H1 (cell line): ENCODE results near the gene SLC2A13. TPM values are rescaled to one million over a fixed set of nuclear protein-coding genes. Genes with fewer than 3 reads are reported as not detected.
"Not testable (repeated sequence)": the region's sequence is repeated elsewhere in the genome, so short reads cannot be mapped to it uniquely, and the experiment has no call there.

ENCODE experiments used
- CTCF ChIA-PET: fragments of 300-600 bp; sonication (Branson Sonifier 250); formaldehyde crosslinking; loops from one replicate; lab custom pipeline; 2021; ENCODE audit not compliant: partially characterized antibody; lab: Charles Lee
- POLR2A ChIA-PET: fragments of 300-600 bp; sonication (Branson Sonifier 250); formaldehyde crosslinking; loops from one replicate; lab custom pipeline; 2021; ENCODE audit warnings: inconsistent platforms; ENCODE audit not compliant: partially characterized antibody; lab: Charles Lee
- DNase-seq, 2 experiments: peaks; one replicate each; pipeline versions ENCODE4 v3.0.0 to v3.0.0-alpha.2; 2010 to 2022; ENCODE audit warnings: low spot score in 2 of 2, low read depth in 1 of 2, mixed read lengths in 1 of 2
- FAIRE-seq: peaks from 2 replicates; lab custom pipeline; 2011; peaks lifted over from hg19 to GRCh38; lab: Jason Lieb, UNC
- H2AFZ ChIP-seq: 2 replicates; pipeline ENCODE4 v1.8.1; 2012; ENCODE audit warnings: low read length, inconsistent platforms
- H2AK5ac ChIP-seq: 2 replicates; pipeline ENCODE4 v1.6.1; 2013; ENCODE audit warnings: low read depth, low read length
- H2BK120ac ChIP-seq: replicated peaks from 2 replicates; pipeline ENCODE3; 2013; ENCODE audit warnings: low read depth, low read length, inconsistent platforms
- H2BK12ac ChIP-seq: 2 replicates; pipeline ENCODE4 v1.6.1; 2013; ENCODE audit warnings: low read depth, low read length
- H2BK15ac ChIP-seq: 2 replicates; pipeline ENCODE4 v1.6.1; 2013; ENCODE audit warnings: low read length
- H2BK20ac ChIP-seq: 2 replicates; pipeline ENCODE4 v1.6.1; 2013; ENCODE audit warnings: low read length
- H2BK5ac ChIP-seq: 2 replicates; pipeline ENCODE4 v1.6.1; 2013; ENCODE audit warnings: low read depth, low read length
- H3K14ac ChIP-seq: 2 replicates; pipeline ENCODE4 v1.6.1; 2013; ENCODE audit warnings: inconsistent platforms; ENCODE audit not compliant: insufficient read length
- H3K18ac ChIP-seq: 2 replicates; pipeline ENCODE4 v1.6.1; 2013; ENCODE audit warnings: low read length; ENCODE audit errors: extremely low read depth
- H3K23ac ChIP-seq: 2 replicates; pipeline ENCODE4 v1.6.1; 2013; ENCODE audit warnings: inconsistent platforms; ENCODE audit not compliant: insufficient read length
- H3K23me2 ChIP-seq: 2 replicates; pipeline ENCODE4 v1.6.1; 2013; ENCODE audit warnings: low read depth, low read length
- H3K27ac ChIP-seq: 2 replicates; pipeline ENCODE4 v1.6.1; 2011; ENCODE audit warnings: low read depth, low read length, inconsistent platforms
- H3K27me3 ChIP-seq, 4 experiments: replicated peaks in 1 of 4; 1 replicate in 1 of 4; 2 replicates in 3 of 4; pipeline versions ENCODE4 v1.6.1 to v1.8.1; 2011 to 2013; ENCODE audit warnings: low read length in 3 of 4, mild to moderate bottlenecking in 3 of 4, inconsistent platforms in 2 of 4, mixed read lengths in 2 of 4, moderate library complexity in 1 of 4; ENCODE audit not compliant: control insufficient read depth in 3 of 4, insufficient read depth in 3 of 4; ENCODE audit errors: extremely low read depth in 1 of 4
- H3K36me3 ChIP-seq, 4 experiments: 2 replicates each; pipeline versions ENCODE4 v1.6.1 to v1.8.1; 2011 to 2013; ENCODE audit warnings: mild to moderate bottlenecking in 4 of 4, low read length in 3 of 4, moderate library complexity in 2 of 4, control low read depth in 1 of 4, inconsistent platforms in 1 of 4; ENCODE audit not compliant: insufficient read depth in 4 of 4, control insufficient read depth in 2 of 4
- H3K4ac ChIP-seq: replicated peaks from 2 replicates; pipeline ENCODE3; 2013; ENCODE audit warnings: low read length, low read depth, mixed read lengths, inconsistent platforms; ENCODE audit not compliant: insufficient read length
- H3K4me1 ChIP-seq, 4 experiments: replicated peaks in 1 of 4; 1 replicate in 1 of 4; 2 replicates in 3 of 4; pipeline versions ENCODE4 v1.6.1 to v1.8.1; 2011 to 2013; ENCODE audit warnings: low read length in 3 of 4, inconsistent platforms in 2 of 4, mixed read lengths in 1 of 4; ENCODE audit not compliant: insufficient read depth in 4 of 4, control insufficient read depth in 3 of 4
- H3K4me2 ChIP-seq, 2 experiments: 2 replicates each; pipeline versions ENCODE4 v1.6.1 to v1.8.1; 2011 to 2013; ENCODE audit warnings: low read depth in 2 of 2, low read length in 2 of 2, control low read depth in 1 of 2, inconsistent platforms in 1 of 2, mild to moderate bottlenecking in 1 of 2; ENCODE audit not compliant: insufficient read depth in 1 of 2
- H3K4me3 ChIP-seq, 4 experiments: fragments of 200-600, 300-600 bp in 1 of 4; sonication (generic), shearing (Covaris generic), sonication (Bioruptor Twin) in 1 of 4; 2 replicates each; pipeline versions ENCODE4 v1.5.1 to v1.8.1; 2011 to 2016; ENCODE audit warnings: low read length in 4 of 4, low read depth in 3 of 4, control low read depth in 2 of 4, inconsistent platforms in 2 of 4, mild to moderate bottlenecking in 2 of 4, mixed read lengths in 1 of 4, moderate library complexity in 1 of 4; ENCODE audit not compliant: insufficient read depth in 2 of 4; ENCODE audit errors: extremely low read depth in 1 of 4
- H3K56ac ChIP-seq: replicated peaks from 2 replicates; pipeline ENCODE3; 2013; ENCODE audit warnings: low read depth, mild to moderate bottlenecking, mixed read lengths, low read length, inconsistent platforms; ENCODE audit not compliant: insufficient read length
- H3K79me1 ChIP-seq: 2 replicates; pipeline ENCODE4 v1.6.1; 2013; ENCODE audit warnings: low read depth, low read length, control low read depth
- H3K79me2 ChIP-seq, 2 experiments: 2 replicates each; pipeline versions ENCODE4 v1.6.1 to v1.8.1; 2012 to 2013; ENCODE audit warnings: low read length in 2 of 2, mild to moderate bottlenecking in 2 of 2, inconsistent platforms in 1 of 2; ENCODE audit not compliant: insufficient read depth in 2 of 2, control insufficient read depth in 1 of 2
- H3K9ac ChIP-seq, 4 experiments: replicated peaks in 1 of 4; 1 replicate in 1 of 4; 2 replicates in 3 of 4; pipeline versions ENCODE4 v1.6.1 to v1.8.1; 2011 to 2013; ENCODE audit warnings: low read depth in 3 of 4, low read length in 3 of 4, control low read depth in 2 of 4, mild to moderate bottlenecking in 2 of 4, moderate library complexity in 2 of 4, inconsistent platforms in 1 of 4; ENCODE audit errors: extremely low read depth in 1 of 4
- H3K9me3 ChIP-seq, 2 experiments: 2 replicates each; pipeline versions ENCODE4 v1.6.1 to v1.8.1; 2012 to 2013; ENCODE audit warnings: mild to moderate bottlenecking in 2 of 2, moderate library complexity in 2 of 2, control low read depth in 1 of 2, inconsistent platforms in 1 of 2, low read depth in 1 of 2, low read length in 1 of 2, mixed read lengths in 1 of 2; ENCODE audit not compliant: insufficient read depth in 2 of 2
- H4K20me1 ChIP-seq, 2 experiments: replicated peaks in 1 of 2; 2 replicates each; pipeline versions ENCODE3 to v1.8.1; 2011 to 2013; ENCODE audit warnings: inconsistent platforms in 2 of 2, low read length in 2 of 2, mild to moderate bottlenecking in 1 of 2; ENCODE audit not compliant: insufficient read depth in 2 of 2, control insufficient read depth in 1 of 2
- H4K5ac ChIP-seq: 2 replicates; pipeline ENCODE4 v1.6.1; 2013; ENCODE audit warnings: low read length, low read depth, mixed read lengths, inconsistent platforms; ENCODE audit not compliant: insufficient read length
- H4K8ac ChIP-seq: 2 replicates; pipeline ENCODE4 v1.8.0; 2013; ENCODE audit warnings: mild to moderate bottlenecking, moderate library complexity, low read length, inconsistent platforms; ENCODE audit not compliant: insufficient read depth; ENCODE audit errors: extremely low read depth
- H4K91ac ChIP-seq: replicated peaks from 2 replicates; pipeline ENCODE3; 2013; ENCODE audit warnings: low read length, mixed read lengths, inconsistent platforms; ENCODE audit not compliant: insufficient read length
- WGBS, 2 experiments: shearing (Covaris generic) in 1 of 2; methylation state at CpG; one replicate each; pipeline versions ENCODE4 v1.1.6 to v1.1.7; 2013 to 2015; ENCODE audit warnings: low lambda C conversion rate in 2 of 2, mixed read lengths in 2 of 2, inconsistent platforms in 1 of 2, low coverage in 1 of 2, missing lambda C conversion rate in 1 of 2; ENCODE audit not compliant: insufficient replicate concordance in 2 of 2, insufficient coverage in 1 of 2, insufficient read length in 1 of 2; ENCODE audit errors: extremely low coverage in 1 of 2, missing lambda C conversion rate in 1 of 2; 5-methylcytosine and 5-hydroxymethylcytosine counted together
- polyA plus RNA-seq, 7 experiments: library from polyadenylated mRNA; depleted of rRNA in 3 of 7; stranded (reverse) in 5 of 7; unstranded in 2 of 7; fragments of >200 nt in 5 of 7; fragments of 200-250 nt in 2 of 7; gene quantifications; 1 replicate in 5 of 7; 2 replicates in 1 of 7; 4 replicates in 1 of 7; pipeline versions ENCODE4 v1.2.1 to v1.2.3, GENCODE V29; 2011 to 2013; ENCODE audit warnings: missing spikeins in 2 of 7, mixed read lengths in 2 of 7
- total RNA-seq: library from RNA; stranded (reverse); fragmentation: NEBNext Ultra II Directional; extraction: Animal tissue kit (Norgen Biotek cat#: 25700); gene quantifications from 2 replicates; pipeline ENCODE4 v1.2.1, GENCODE V29; 2021

The SLC2A13 gene
- total and polyA plus RNA-seq, 2 of the 8 experiments (the other 6 are each of a cell fraction or from before 2014, with no cell fraction given), result 2.8 to 9.6 TPM

DNA sequence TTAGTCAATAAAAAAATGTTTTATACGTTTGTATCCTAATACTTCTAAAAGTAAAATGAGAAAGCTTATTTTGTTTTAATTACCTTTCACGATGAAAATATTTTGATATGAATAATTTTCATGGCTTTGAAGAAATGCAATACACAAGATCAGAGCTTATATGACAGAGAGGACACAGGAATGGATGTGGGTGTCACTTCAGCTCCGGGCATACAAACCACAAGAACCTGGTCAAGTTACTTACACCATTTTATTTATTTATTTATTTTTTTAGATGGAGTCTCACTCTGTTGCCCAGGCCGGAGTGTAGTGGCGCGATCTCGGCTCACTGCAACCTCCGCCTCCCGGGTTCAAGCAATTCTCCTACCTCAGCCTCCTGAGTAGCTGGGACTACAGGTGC lies 74.9 kb downstream of the SLC2A13 start:
- H3K9ac ChIP-seq, H4K8ac ChIP-seq, FAIRE-seq, H3K27me3 ChIP-seq, H3K9me3 ChIP-seq, H4K5ac ChIP-seq, H3K23me2 ChIP-seq, H2AK5ac ChIP-seq, H2AFZ ChIP-seq, H4K20me1 ChIP-seq, H3K14ac ChIP-seq, H3K79me2 ChIP-seq, H4K91ac ChIP-seq, H3K4me3 ChIP-seq, H2BK15ac ChIP-seq, H2BK20ac ChIP-seq, POLR2A ChIA-PET, H3K4ac ChIP-seq, H3K79me1 ChIP-seq, DNase-seq, H3K23ac ChIP-seq, H2BK5ac ChIP-seq, H2BK120ac ChIP-seq, H3K36me3 ChIP-seq, H3K18ac ChIP-seq, H3K4me2 ChIP-seq, H2BK12ac ChIP-seq, H3K56ac ChIP-seq, H3K27ac ChIP-seq: not testable (repeated sequence)
- H3K4me1 ChIP-seq, result peaks cover 0 to 18% (median 12%) of the 10 kb centered on the region in 4 experiments; a peak in 6 of 7 replicates
- CTCF ChIA-PET, result interaction anchor here (1.2 to 1.8 kb wide), 2 partner anchors 23 to 75 kb away, joined by 3 to 6 read pairs; partner anchors contain the start of gene SLC2A13
- 84% methylated on average over 9 of the region's 9 CpGs; no CpG with 5 or more reads in 1 of the 2 experiments for WGBS, 2 experiments
